Ramos (cell line): ENCODE measurements around the gene IBA57.

ENCODE experiments used
- in situ Hi-C: fragments of 300-500 bp; cut with MboI; formaldehyde crosslinking; loops from one replicate; pipeline ENCODE4 v1.14.3; 2022; ENCODE audit warnings: low sequenced_read_pairs; ENCODE audit not compliant: unreplicated experiment

IBA57 gene

GRCh38 chr1:228170666-228171065 is 5.1 kb downstream of the IBA57 start:
- in situ Hi-C loops = loop anchor here (10.0 kb wide), 1 partner anchor 46 kb away; no protein-coding TSS in a partner anchor

GRCh38 chr1:228171221-228171891 is 5.8 kb downstream of the IBA57 start:
- in situ Hi-C loops = loop anchor here (10.0 kb wide), 1 partner anchor 47 kb away; no protein-coding TSS in a partner anchor

GRCh38 chr1:228172591-228173527 is 7.3 kb downstream of the IBA57 start:
- in situ Hi-C loops = loop anchor here (10.0 kb wide), 1 partner anchor 48 kb away; no protein-coding TSS in a partner anchor

DNA sequence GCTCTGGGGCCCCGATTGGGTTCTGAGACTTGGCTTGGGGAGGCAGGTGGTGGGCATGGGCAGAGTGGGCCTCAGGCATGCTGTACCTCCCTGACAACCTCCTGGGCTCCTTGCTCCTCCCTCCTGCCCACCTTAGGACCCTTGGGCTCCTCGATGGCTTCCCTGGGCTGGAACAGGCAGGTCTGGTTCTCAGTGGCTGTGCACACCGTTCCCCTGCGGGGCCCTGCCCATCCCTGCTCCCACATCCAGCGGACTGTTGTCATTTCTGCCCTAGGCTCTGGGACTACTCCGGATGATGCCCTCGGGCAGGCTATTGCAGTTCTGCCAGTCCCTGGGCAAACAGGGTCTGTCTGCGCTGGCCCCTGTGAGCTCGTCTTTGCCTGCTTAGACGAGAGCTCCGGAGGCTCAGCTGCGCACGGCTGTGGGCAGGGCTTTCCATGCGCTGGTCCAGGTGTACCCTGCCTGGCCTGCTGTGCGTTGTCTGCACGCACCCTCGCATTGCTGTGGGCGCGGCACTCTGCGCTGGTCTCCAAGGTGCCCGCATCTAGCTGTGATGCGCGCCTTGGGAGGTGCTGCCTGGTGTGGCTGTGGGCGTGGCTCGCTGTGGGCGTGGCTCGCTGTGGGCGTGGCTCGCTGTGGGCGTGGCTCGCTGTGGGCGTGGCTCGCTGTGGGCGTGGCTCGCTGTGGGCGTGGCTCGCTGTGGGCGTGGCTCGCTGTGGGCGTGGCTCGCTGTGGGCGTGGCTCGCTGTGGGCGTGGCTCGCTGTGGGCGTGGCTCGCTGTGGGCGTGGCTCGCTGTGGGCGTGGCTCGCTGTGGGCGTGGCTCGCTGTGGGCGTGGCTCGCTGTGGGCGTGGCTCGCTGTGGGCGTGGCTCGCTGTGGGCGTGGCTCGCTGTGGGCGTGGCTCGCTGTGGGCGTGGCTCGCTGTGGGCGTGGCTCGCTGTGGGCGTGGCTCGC is 8.2 kb downstream of the IBA57 start:
- in situ Hi-C loops = loop anchor here (10.0 kb wide), 1 partner anchor 49 kb away; no protein-coding TSS in a partner anchor

- in situ Hi-C loops = loop anchor here (10.0 kb wide), 1 partner anchor 50 kb away; no protein-coding TSS in a partner anchor
Measured at GRCh38 chr1:228174482-228175315, 9.1 kb downstream of the IBA57 start.

GRCh38 chr1:228175316-228176023 is 9.9 kb downstream of the IBA57 start:
- in situ Hi-C loops = loop anchor here (10.0 kb wide), 1 partner anchor 51 kb away; no protein-coding TSS in a partner anchor

- in situ Hi-C loops = loop anchor here (10.0 kb wide), 1 partner anchor 51 kb away; no protein-coding TSS in a partner anchor
Measured at GRCh38 chr1:228176024-228176395, 10.4 kb downstream of the IBA57 start.

GRCh38 chr1:228176461-228177182 is 11.0 kb downstream of the IBA57 start:
- in situ Hi-C loops = loop anchor here (10.0 kb wide), 1 partner anchor 52 kb away; no protein-coding TSS in a partner anchor

DNA sequence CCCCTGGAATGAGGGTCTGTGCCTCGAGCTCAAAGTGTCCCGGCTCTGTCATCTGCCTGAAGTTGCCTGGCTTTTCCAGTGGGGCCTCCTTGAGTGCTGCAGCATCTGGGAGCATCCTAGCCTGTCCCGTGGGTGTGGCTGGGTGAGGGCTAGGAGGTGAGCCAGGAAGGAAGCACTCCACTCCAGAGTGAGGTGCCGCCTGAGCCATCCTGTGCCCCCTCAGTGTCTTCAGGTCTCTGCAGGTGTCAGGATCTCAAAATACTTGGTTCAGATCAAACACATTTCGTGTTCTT is 11.5 kb downstream of the IBA57 start:
- in situ Hi-C loops = loop anchor here (10.0 kb wide), 1 partner anchor 52 kb away; no protein-coding TSS in a partner anchor

DNA sequence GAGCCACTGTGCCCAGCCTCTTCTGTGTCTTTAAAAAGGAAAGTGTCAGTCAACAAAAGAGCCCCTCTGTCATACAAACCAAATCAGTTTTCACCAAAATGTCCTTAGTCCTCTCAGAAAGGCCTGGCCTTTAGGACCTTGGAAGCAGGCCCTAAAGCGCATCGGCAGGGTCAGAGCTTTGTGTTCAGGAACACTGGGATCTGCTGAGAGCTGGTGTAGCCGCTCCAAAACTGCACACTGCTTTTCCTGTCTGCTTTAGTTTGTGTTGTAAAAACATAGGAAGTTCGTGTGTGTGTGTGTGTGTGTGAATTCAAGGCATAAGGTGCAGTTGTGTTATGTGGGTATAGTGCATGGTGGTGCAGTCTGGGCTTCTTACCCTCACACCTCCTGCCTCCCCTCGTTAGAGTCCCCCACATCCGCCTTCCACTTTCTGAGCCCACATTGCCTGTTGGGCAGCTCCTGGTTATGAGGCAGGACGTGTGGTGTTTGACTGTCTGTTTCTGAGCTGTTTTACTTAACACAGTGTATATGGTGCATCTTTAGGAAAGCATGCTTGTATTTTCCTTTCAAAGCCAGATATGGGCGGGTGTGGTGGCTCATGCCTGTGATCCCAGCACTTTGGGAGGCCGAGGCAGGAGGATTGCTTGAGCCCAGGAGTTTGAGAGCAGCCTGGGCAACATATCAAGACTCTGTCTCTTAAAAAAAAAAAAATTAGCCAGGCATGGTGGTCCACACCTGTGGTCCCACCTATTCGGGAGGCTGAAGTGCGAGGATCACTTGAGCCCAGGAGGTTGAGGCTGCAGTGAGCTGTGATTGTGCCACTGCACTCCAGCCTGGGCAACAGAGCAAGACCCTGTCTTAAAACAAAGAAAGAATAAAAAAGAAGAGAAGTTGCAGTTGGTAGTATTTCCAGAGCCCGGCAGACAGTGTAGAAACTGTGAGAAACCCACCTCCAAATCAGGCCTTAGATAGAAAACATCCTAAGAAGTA is 12.4 kb downstream of the IBA57 start:
- in situ Hi-C loops = loop anchor here (10.0 kb wide), 1 partner anchor 53 kb away; no protein-coding TSS in a partner anchor

DNA sequence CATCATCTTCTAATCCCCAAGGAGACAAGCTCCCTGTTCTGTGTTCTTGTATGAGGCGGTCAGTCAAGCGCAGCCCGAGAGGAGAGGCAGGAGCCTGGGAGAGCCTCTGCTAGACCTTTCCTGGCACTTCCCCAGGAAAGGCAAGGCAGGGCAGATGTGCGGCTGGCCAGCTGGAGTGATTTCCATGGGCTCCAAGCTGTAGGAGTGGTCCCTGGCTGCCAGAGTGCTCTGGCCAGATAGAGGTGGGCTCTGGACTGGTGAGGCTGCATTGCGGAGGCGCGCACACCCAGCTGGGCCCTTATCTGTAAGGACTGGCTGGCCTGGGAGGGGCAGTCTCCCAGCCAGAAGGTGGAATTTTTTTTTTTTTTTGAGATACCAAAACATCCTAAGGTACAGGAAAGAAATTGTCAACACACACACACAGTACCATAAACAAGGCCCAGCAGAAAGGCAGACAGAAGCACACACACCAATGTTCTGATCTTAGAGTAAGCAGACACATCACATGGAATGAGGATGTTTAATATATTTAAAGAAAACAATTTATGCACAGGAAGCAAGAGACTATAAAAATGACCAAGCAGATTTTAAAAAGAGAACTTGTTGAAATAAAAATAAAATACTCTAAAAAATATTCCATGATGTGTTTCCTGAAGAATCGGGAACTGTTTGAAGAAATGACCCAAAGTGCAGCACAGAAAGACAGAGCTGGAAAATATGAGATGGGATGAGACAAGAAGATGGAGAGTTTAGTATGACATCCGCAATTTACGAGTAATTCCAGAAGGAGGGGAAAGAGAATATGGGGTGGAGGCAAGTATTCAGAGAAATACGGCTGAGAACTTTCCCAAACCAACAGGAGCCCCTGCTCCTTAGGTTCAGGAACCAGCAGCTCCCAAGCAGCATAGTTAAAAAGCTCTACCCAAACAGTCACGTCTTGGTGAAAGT is 13.4 kb downstream of the IBA57 start:
- in situ Hi-C loops = loop anchor here (10.0 kb wide), 1 partner anchor 54 kb away; no protein-coding TSS in a partner anchor

DNA sequence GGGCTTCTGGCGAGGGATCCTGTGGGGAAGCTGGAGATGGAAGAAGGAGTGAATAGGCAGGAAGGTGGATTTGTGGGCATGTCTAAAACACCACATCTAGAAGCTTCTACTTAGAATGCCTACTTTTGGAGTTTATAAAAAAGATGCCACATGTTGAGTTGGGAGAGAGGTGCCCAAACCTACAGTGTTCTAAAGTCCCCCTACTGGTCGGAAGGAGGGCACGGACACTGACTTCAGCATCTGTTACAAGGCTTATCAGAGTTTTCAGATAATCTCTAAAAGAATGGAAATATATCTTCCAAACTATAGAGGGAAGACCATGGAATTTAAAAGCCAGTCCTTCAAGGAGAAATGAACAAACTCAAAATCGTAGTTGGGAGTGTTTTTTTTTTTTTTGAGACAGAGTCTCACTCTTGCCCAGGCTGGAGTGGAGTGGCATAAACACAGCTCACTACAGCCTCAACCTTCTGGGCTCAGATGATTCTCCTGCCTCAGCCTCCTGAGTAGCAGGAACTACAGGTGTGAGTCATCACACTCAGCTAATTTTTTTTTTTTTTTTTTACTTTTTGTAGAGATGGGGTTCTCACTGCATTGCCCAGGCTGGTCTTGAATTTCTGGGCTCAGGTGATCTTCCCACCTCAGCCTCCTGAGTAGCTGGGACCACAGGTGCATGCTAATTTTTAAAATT is 14.8 kb downstream of the IBA57 start:
- in situ Hi-C loops = no loop called here

- in situ Hi-C loops = no loop called here
Measured at GRCh38 chr1:228180959-228181644, 15.5 kb downstream of the IBA57 start.

GRCh38 chr1:228181645-228182034 is 16.0 kb downstream of the IBA57 start:
- in situ Hi-C loops = no loop called here
